ENCODE data around the gene S100A2. TPM values are rescaled to one million over a fixed set of nuclear protein-coding genes. Genes with fewer than 3 reads are reported as not detected.

S100A2 gene
- total and polyA plus RNA-seq, 2 of the 13 experiments (the other 11 are each of a cell fraction or from before 2014, with no cell fraction given) = 1.2 TPM

DNA sequence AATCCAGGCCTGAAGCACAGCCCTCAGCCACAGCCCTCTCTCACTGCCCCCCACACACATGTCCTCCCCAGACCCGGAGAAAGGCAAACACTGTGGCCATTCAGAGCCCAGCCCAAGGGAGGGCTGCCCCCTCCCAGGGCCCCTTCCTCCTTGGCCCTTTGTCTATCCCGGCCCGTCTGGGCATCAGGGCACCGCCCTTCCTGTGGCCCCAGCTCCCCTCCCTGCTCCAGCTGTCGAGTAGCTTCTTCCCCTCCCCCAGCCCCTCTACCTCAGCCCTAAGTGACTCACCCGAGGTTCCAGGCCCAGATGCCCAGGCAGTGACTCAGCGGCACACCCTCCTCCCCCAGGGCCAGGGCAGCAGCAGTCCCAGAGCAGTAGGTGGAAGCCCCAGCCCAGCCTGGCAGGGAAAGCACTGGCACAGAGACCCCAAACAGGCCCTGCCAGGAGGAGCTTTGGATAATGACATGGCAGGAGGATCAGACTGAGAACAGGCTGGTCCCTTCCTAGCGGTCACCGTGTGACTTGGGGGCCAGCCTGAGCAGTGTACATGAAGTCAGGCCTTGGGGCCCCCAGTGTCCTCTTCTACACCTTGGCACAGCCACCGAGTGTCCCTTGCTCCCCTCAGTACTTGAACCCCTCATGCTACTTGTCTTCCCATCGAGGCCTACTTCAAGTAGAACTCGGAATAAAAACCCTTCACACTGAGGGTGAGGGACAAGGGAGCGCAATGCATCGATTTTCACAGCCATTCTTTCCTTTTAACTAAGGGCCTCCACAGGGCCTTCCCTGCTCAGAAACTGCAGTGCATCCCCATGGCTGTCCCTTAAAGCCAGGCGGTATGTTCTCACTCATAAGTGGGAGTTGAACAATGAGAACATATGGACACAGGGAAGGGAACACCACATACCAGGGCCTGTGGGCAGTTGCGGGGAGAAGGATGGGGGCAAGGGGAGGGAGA, 1.0 kb upstream of the S100A2 start (continued):
- no peak for TF ChIP-seq TAF15 (IDR thresholded peaks at IDR 0.05; ENCODE audit: low read depth, low read length, poor library complexity, severe bottlenecking)
- TF ChIP-seq MATR3 (CRISPR knock-in tag; IDR thresholded peaks at IDR 0.05) = no peak
- TF ChIP-seq ZNF563 (CRISPR knock-in tag; IDR thresholded peaks at IDR 0.05) = no peak
- TF ChIP-seq NCOA2 (CRISPR knock-in tag; IDR thresholded peaks at IDR 0.05) = peak; percentile 35; the same call in 1 of the 2 replicates
- TF ChIP-seq, protein P1, sequence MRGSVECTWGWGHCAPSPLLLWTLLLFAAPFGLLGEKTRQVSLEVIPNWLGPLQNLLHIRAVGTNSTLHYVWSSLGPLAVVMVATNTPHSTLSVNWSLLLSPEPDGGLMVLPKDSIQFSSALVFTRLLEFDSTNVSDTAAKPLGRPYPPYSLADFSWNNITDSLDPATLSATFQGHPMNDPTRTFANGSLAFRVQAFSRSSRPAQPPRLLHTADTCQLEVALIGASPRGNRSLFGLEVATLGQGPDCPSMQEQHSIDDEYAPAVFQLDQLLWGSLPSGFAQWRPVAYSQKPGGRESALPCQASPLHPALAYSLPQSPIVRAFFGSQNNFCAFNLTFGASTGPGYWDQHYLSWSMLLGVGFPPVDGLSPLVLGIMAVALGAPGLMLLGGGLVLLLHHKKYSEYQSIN (CRISPR knock-in tag; IDR thresholded peaks at IDR 0.05; ENCODE audit: borderline replicate concordance) = no peak
- no peak for TF ChIP-seq NKX3-1 (CRISPR knock-in tag; IDR thresholded peaks at IDR 0.05)
- TF ChIP-seq ATM (IDR thresholded peaks at IDR 0.05; ENCODE audit: borderline replicate concordance) = no peak
- TF ChIP-seq ZNF512 (CRISPR knock-in tag; IDR thresholded peaks at IDR 0.05) = no peak
- TF ChIP-seq CREB3 (CRISPR knock-in tag; IDR thresholded peaks at IDR 0.05) = no peak
- TF ChIP-seq, protein P2, sequence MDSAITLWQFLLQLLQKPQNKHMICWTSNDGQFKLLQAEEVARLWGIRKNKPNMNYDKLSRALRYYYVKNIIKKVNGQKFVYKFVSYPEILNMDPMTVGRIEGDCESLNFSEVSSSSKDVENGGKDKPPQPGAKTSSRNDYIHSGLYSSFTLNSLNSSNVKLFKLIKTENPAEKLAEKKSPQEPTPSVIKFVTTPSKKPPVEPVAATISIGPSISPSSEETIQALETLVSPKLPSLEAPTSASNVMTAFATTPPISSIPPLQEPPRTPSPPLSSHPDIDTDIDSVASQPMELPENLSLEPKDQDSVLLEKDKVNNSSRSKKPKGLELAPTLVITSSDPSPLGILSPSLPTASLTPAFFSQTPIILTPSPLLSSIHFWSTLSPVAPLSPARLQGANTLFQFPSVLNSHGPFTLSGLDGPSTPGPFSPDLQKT (CRISPR knock-in tag; IDR thresholded peaks at IDR 0.05; ENCODE audit: borderline replicate concordance) = no peak
- no peak for TF ChIP-seq ZFP36L1 (CRISPR knock-in tag; IDR thresholded peaks at IDR 0.05)
- no peak for TF ChIP-seq MXD3 (CRISPR knock-in tag; IDR thresholded peaks at IDR 0.05)
- no peak for TF ChIP-seq ONECUT2 (CRISPR knock-in tag; IDR thresholded peaks at IDR 0.05)
- no peak for TF ChIP-seq ZNF639 (CRISPR knock-in tag; conservative IDR thresholded peaks at IDR 0.05)
- TF ChIP-seq REST (IDR thresholded peaks at IDR 0.05; ENCODE audit: borderline replicate concordance in 1 of 2, low read depth in 1 of 2, low read length in 2 of 2) = no peak
- TF ChIP-seq SRSF1 (optimal IDR thresholded peaks at IDR 0.05; ENCODE audit: low read depth, low read length) = peak; percentile 43
- no peak for TF ChIP-seq TOPORS (CRISPR knock-in tag; IDR thresholded peaks at IDR 0.05)

All from HepG2 (cell line).